Keratinocyte (primary cell): ENCODE data around the gene ZNF680.

ENCODE experiments used
- CTCF ChIP-seq, 3 experiments: IDR thresholded peaks in 1 of 3; conservative IDR thresholded peaks in 1 of 3; optimal IDR thresholded peaks in 1 of 3; 2 replicates in 2 of 3; 3 replicates in 1 of 3; pipeline versions ENCODE3 to v1.5.1; 2011; ENCODE audit warnings: low read length in 3 of 3, mild to moderate bottlenecking in 3 of 3, moderate library complexity in 2 of 3, control low read depth in 1 of 3, inconsistent platforms in 1 of 3; ENCODE audit not compliant: insufficient read depth in 2 of 3; ENCODE audit errors: extremely low read depth in 1 of 3
- EZH2 ChIP-seq: IDR thresholded peaks from one replicate; pipeline ENCODE4 v1.6.1; 2012; ENCODE audit warnings: inconsistent platforms, mild to moderate bottlenecking, low read length, moderate library complexity

- no peak for TF ChIP-seq CTCF (optimal IDR thresholded peaks at IDR 0.05 in 1 of 3, IDR thresholded peaks at IDR 0.05 in 1 of 3, conservative IDR thresholded peaks at IDR 0.05 in 1 of 3; ENCODE audit: extremely low read depth in 1 of 3, insufficient read depth in 2 of 3, low read length in 3 of 3)
- TF ChIP-seq EZH2, result no peak
These were observed 39.2 kb upstream of the ZNF680 start for GRCh38 chr7:64602086-64602485.
